H1 (cell line): ENCODE results near the gene COL19A1. TPM values are rescaled to one million over a fixed set of nuclear protein-coding genes. Genes with fewer than 3 reads are reported as not detected.

Experiments
- CTCF ChIA-PET: fragments of 300-600 bp; sonication (Branson Sonifier 250); formaldehyde crosslinking; loops from one replicate; lab custom pipeline; 2021; ENCODE audit not compliant: partially characterized antibody; lab: Charles Lee
- POLR2A ChIA-PET: fragments of 300-600 bp; sonication (Branson Sonifier 250); formaldehyde crosslinking; loops from one replicate; lab custom pipeline; 2021; ENCODE audit warnings: inconsistent platforms; ENCODE audit not compliant: partially characterized antibody; lab: Charles Lee
- DNase-seq, 2 experiments: peaks; one replicate each; pipeline versions ENCODE4 v3.0.0 to v3.0.0-alpha.2; 2010 to 2022; ENCODE audit warnings: low spot score in 2 of 2, low read depth in 1 of 2, mixed read lengths in 1 of 2
- FAIRE-seq: peaks from 2 replicates; lab custom pipeline; 2011; peaks lifted over from hg19 to GRCh38; lab: Jason Lieb, UNC
- H2AFZ ChIP-seq: 2 replicates; pipeline ENCODE4 v1.8.1; 2012; ENCODE audit warnings: low read length, inconsistent platforms
- H2AK5ac ChIP-seq: 2 replicates; pipeline ENCODE4 v1.6.1; 2013; ENCODE audit warnings: low read depth, low read length
- H2BK120ac ChIP-seq: replicated peaks from 2 replicates; pipeline ENCODE3; 2013; ENCODE audit warnings: low read depth, low read length, inconsistent platforms
- H2BK12ac ChIP-seq: 2 replicates; pipeline ENCODE4 v1.6.1; 2013; ENCODE audit warnings: low read depth, low read length
- H2BK15ac ChIP-seq: 2 replicates; pipeline ENCODE4 v1.6.1; 2013; ENCODE audit warnings: low read length
- H2BK20ac ChIP-seq: 2 replicates; pipeline ENCODE4 v1.6.1; 2013; ENCODE audit warnings: low read length
- H2BK5ac ChIP-seq: 2 replicates; pipeline ENCODE4 v1.6.1; 2013; ENCODE audit warnings: low read depth, low read length
- H3K14ac ChIP-seq: 2 replicates; pipeline ENCODE4 v1.6.1; 2013; ENCODE audit warnings: inconsistent platforms; ENCODE audit not compliant: insufficient read length
- H3K18ac ChIP-seq: 2 replicates; pipeline ENCODE4 v1.6.1; 2013; ENCODE audit warnings: low read length; ENCODE audit errors: extremely low read depth
- H3K23ac ChIP-seq: 2 replicates; pipeline ENCODE4 v1.6.1; 2013; ENCODE audit warnings: inconsistent platforms; ENCODE audit not compliant: insufficient read length
- H3K23me2 ChIP-seq: 2 replicates; pipeline ENCODE4 v1.6.1; 2013; ENCODE audit warnings: low read depth, low read length
- H3K27ac ChIP-seq: 2 replicates; pipeline ENCODE4 v1.6.1; 2011; ENCODE audit warnings: low read depth, low read length, inconsistent platforms
- H3K27me3 ChIP-seq, 4 experiments: replicated peaks in 1 of 4; 1 replicate in 1 of 4; 2 replicates in 3 of 4; pipeline versions ENCODE4 v1.6.1 to v1.8.1; 2011 to 2013; ENCODE audit warnings: low read length in 3 of 4, mild to moderate bottlenecking in 3 of 4, inconsistent platforms in 2 of 4, mixed read lengths in 2 of 4, moderate library complexity in 1 of 4; ENCODE audit not compliant: control insufficient read depth in 3 of 4, insufficient read depth in 3 of 4; ENCODE audit errors: extremely low read depth in 1 of 4
- H3K36me3 ChIP-seq, 4 experiments: 2 replicates each; pipeline versions ENCODE4 v1.6.1 to v1.8.1; 2011 to 2013; ENCODE audit warnings: mild to moderate bottlenecking in 4 of 4, low read length in 3 of 4, moderate library complexity in 2 of 4, control low read depth in 1 of 4, inconsistent platforms in 1 of 4; ENCODE audit not compliant: insufficient read depth in 4 of 4, control insufficient read depth in 2 of 4
- H3K4ac ChIP-seq: replicated peaks from 2 replicates; pipeline ENCODE3; 2013; ENCODE audit warnings: low read length, low read depth, mixed read lengths, inconsistent platforms; ENCODE audit not compliant: insufficient read length
- H3K4me1 ChIP-seq, 4 experiments: replicated peaks in 1 of 4; 1 replicate in 1 of 4; 2 replicates in 3 of 4; pipeline versions ENCODE4 v1.6.1 to v1.8.1; 2011 to 2013; ENCODE audit warnings: low read length in 3 of 4, inconsistent platforms in 2 of 4, mixed read lengths in 1 of 4; ENCODE audit not compliant: insufficient read depth in 4 of 4, control insufficient read depth in 3 of 4
- H3K4me2 ChIP-seq, 2 experiments: 2 replicates each; pipeline versions ENCODE4 v1.6.1 to v1.8.1; 2011 to 2013; ENCODE audit warnings: low read depth in 2 of 2, low read length in 2 of 2, control low read depth in 1 of 2, inconsistent platforms in 1 of 2, mild to moderate bottlenecking in 1 of 2; ENCODE audit not compliant: insufficient read depth in 1 of 2
- H3K4me3 ChIP-seq, 4 experiments: fragments of 200-600, 300-600 bp in 1 of 4; sonication (generic), shearing (Covaris generic), sonication (Bioruptor Twin) in 1 of 4; 2 replicates each; pipeline versions ENCODE4 v1.5.1 to v1.8.1; 2011 to 2016; ENCODE audit warnings: low read length in 4 of 4, low read depth in 3 of 4, control low read depth in 2 of 4, inconsistent platforms in 2 of 4, mild to moderate bottlenecking in 2 of 4, mixed read lengths in 1 of 4, moderate library complexity in 1 of 4; ENCODE audit not compliant: insufficient read depth in 2 of 4; ENCODE audit errors: extremely low read depth in 1 of 4
- H3K56ac ChIP-seq: replicated peaks from 2 replicates; pipeline ENCODE3; 2013; ENCODE audit warnings: low read depth, mild to moderate bottlenecking, mixed read lengths, low read length, inconsistent platforms; ENCODE audit not compliant: insufficient read length
- H3K79me1 ChIP-seq: 2 replicates; pipeline ENCODE4 v1.6.1; 2013; ENCODE audit warnings: low read depth, low read length, control low read depth
- H3K79me2 ChIP-seq, 2 experiments: 2 replicates each; pipeline versions ENCODE4 v1.6.1 to v1.8.1; 2012 to 2013; ENCODE audit warnings: low read length in 2 of 2, mild to moderate bottlenecking in 2 of 2, inconsistent platforms in 1 of 2; ENCODE audit not compliant: insufficient read depth in 2 of 2, control insufficient read depth in 1 of 2
- H3K9ac ChIP-seq, 4 experiments: replicated peaks in 1 of 4; 1 replicate in 1 of 4; 2 replicates in 3 of 4; pipeline versions ENCODE4 v1.6.1 to v1.8.1; 2011 to 2013; ENCODE audit warnings: low read depth in 3 of 4, low read length in 3 of 4, control low read depth in 2 of 4, mild to moderate bottlenecking in 2 of 4, moderate library complexity in 2 of 4, inconsistent platforms in 1 of 4; ENCODE audit errors: extremely low read depth in 1 of 4
- H3K9me3 ChIP-seq, 2 experiments: 2 replicates each; pipeline versions ENCODE4 v1.6.1 to v1.8.1; 2012 to 2013; ENCODE audit warnings: mild to moderate bottlenecking in 2 of 2, moderate library complexity in 2 of 2, control low read depth in 1 of 2, inconsistent platforms in 1 of 2, low read depth in 1 of 2, low read length in 1 of 2, mixed read lengths in 1 of 2; ENCODE audit not compliant: insufficient read depth in 2 of 2
- H4K20me1 ChIP-seq, 2 experiments: replicated peaks in 1 of 2; 2 replicates each; pipeline versions ENCODE3 to v1.8.1; 2011 to 2013; ENCODE audit warnings: inconsistent platforms in 2 of 2, low read length in 2 of 2, mild to moderate bottlenecking in 1 of 2; ENCODE audit not compliant: insufficient read depth in 2 of 2, control insufficient read depth in 1 of 2
- H4K5ac ChIP-seq: 2 replicates; pipeline ENCODE4 v1.6.1; 2013; ENCODE audit warnings: low read length, low read depth, mixed read lengths, inconsistent platforms; ENCODE audit not compliant: insufficient read length
- H4K8ac ChIP-seq: 2 replicates; pipeline ENCODE4 v1.8.0; 2013; ENCODE audit warnings: mild to moderate bottlenecking, moderate library complexity, low read length, inconsistent platforms; ENCODE audit not compliant: insufficient read depth; ENCODE audit errors: extremely low read depth
- H4K91ac ChIP-seq: replicated peaks from 2 replicates; pipeline ENCODE3; 2013; ENCODE audit warnings: low read length, mixed read lengths, inconsistent platforms; ENCODE audit not compliant: insufficient read length
- EP300 ChIP-seq, 2 experiments: IDR thresholded peaks; 1 replicate in 1 of 2; 2 replicates in 1 of 2; pipeline ENCODE4 v1.6.1; 2011 to 2012; ENCODE audit warnings: low read depth in 2 of 2, low read length in 2 of 2, mild to moderate bottlenecking in 2 of 2, borderline replicate concordance in 1 of 2, inconsistent platforms in 1 of 2, moderate library complexity in 1 of 2
- FOSL1 ChIP-seq: IDR thresholded peaks from 2 replicates; pipeline ENCODE4 v1.6.1; 2011; ENCODE audit warnings: mild to moderate bottlenecking, low read depth, low read length, moderate library complexity; ENCODE audit not compliant: insufficient read depth
- GABPA ChIP-seq: IDR thresholded peaks from 2 replicates; pipeline ENCODE4 v1.6.1; 2011; ENCODE audit warnings: mild to moderate bottlenecking, low read length, moderate library complexity, borderline replicate concordance; ENCODE audit not compliant: insufficient read depth
- KDM4A ChIP-seq: IDR thresholded peaks from one replicate; pipeline ENCODE4 v1.7.1; 2012; ENCODE audit warnings: low read depth, mild to moderate bottlenecking, moderate library complexity, low read length, inconsistent platforms; ENCODE audit not compliant: severe bottlenecking
- NRF1 ChIP-seq: IDR thresholded peaks from 2 replicates; pipeline ENCODE4 v1.6.1; 2011; ENCODE audit warnings: mild to moderate bottlenecking, low read depth, low read length, improper control_type of control experiment
- RAD21 ChIP-seq, 2 experiments: IDR thresholded peaks in 1 of 2; conservative IDR thresholded peaks in 1 of 2; 2 replicates each; pipeline ENCODE4 v1.6.1; 2011; ENCODE audit warnings: low read depth in 2 of 2, low read length in 2 of 2, improper control_type of control experiment in 1 of 2, inconsistent platforms in 1 of 2, mild to moderate bottlenecking in 1 of 2, moderate library complexity in 1 of 2
- SIN3A ChIP-seq, 2 experiments: IDR thresholded peaks in 1 of 2; conservative IDR thresholded peaks in 1 of 2; 2 replicates each; pipeline ENCODE4 v1.6.1; 2011 to 2012; ENCODE audit warnings: low read length in 2 of 2, improper control_type of control experiment in 1 of 2, low read depth in 1 of 2, mild to moderate bottlenecking in 1 of 2
- WGBS, 2 experiments: shearing (Covaris generic) in 1 of 2; methylation state at CpG; one replicate each; pipeline versions ENCODE4 v1.1.6 to v1.1.7; 2013 to 2015; ENCODE audit warnings: low lambda C conversion rate in 2 of 2, mixed read lengths in 2 of 2, inconsistent platforms in 1 of 2, low coverage in 1 of 2, missing lambda C conversion rate in 1 of 2; ENCODE audit not compliant: insufficient replicate concordance in 2 of 2, insufficient coverage in 1 of 2, insufficient read length in 1 of 2; ENCODE audit errors: extremely low coverage in 1 of 2, missing lambda C conversion rate in 1 of 2; 5-methylcytosine and 5-hydroxymethylcytosine counted together
- polyA plus RNA-seq, 7 experiments: library from polyadenylated mRNA; depleted of rRNA in 3 of 7; stranded (reverse) in 5 of 7; unstranded in 2 of 7; fragments of >200 nt in 5 of 7; fragments of 200-250 nt in 2 of 7; gene quantifications; 1 replicate in 5 of 7; 2 replicates in 1 of 7; 4 replicates in 1 of 7; pipeline versions ENCODE4 v1.2.1 to v1.2.3, GENCODE V29; 2011 to 2013; ENCODE audit warnings: missing spikeins in 2 of 7, mixed read lengths in 2 of 7
- total RNA-seq: library from RNA; stranded (reverse); fragmentation: NEBNext Ultra II Directional; extraction: Animal tissue kit (Norgen Biotek cat#: 25700); gene quantifications from 2 replicates; pipeline ENCODE4 v1.2.1, GENCODE V29; 2021
- TF ChIP-seq, protein P1 (sequence below), 3 experiments: IDR thresholded peaks; 1 replicate in 2 of 3; 2 replicates in 1 of 3; pipeline versions ENCODE4 v1.5.1 to v1.6.1; 2011; ENCODE audit warnings: low read length in 3 of 3, mild to moderate bottlenecking in 3 of 3, inconsistent platforms in 2 of 3, low read depth in 1 of 3, moderate library complexity in 1 of 3; ENCODE audit not compliant: insufficient read depth in 1 of 3; ENCODE audit errors: control extremely low read depth in 1 of 3

COL19A1 gene
- total and polyA plus RNA-seq, 2 of the 8 experiments (the other 6 are each of a cell fraction or from before 2014, with no cell fraction given) = not detected

- WGBS, 2 experiments = 55% methylated on average over 4 of the region's 4 CpGs; no CpG with 5 or more reads in 1 of the 2 experiments
- Histone ChIP-seq H3K4me1 (peaks cover 0 to 3% (median 0%) of the 10 kb centered on the region in 4 experiments; a peak in 2 of 7 replicates), H2AFZ (no peak overlapping the region), H3K23ac (no peak overlapping the region), H3K14ac (no peak overlapping the region), H3K23me2 (no peaks in the 10 kb centered on the region), H4K91ac (no peak overlapping the region), H3K18ac (no peak overlapping the region), H3K9me3 (no peaks in the 10 kb centered on the region), H4K5ac (no peak overlapping the region), H2AK5ac (no peak overlapping the region), H3K27me3 (no peaks in the 10 kb centered on the region), H4K8ac (no peak overlapping the region), H2BK12ac (no peak overlapping the region), H3K27ac (no peak overlapping the region), H2BK120ac (no peak overlapping the region), H3K79me2 (no peaks in the 10 kb centered on the region), H2BK5ac (no peak overlapping the region), H3K56ac (no peak overlapping the region), H3K79me1 (no peaks in the 10 kb centered on the region), H3K4me2 (no peak overlapping the region), H3K4ac (no peak overlapping the region), H3K9ac (no peak overlapping the region), H4K20me1 (no peaks in the 10 kb centered on the region), H2BK15ac (no peak overlapping the region), H3K4me3 (no peak overlapping the region), H3K36me3 (no peaks in the 10 kb centered on the region), H2BK20ac (no peak overlapping the region)
- no peak for FAIRE-seq
- ChIA-PET POLR2A (interaction anchor here (1.5 kb wide), 1 partner anchor 10 kb away, joined by 4 read pairs; no protein-coding TSS in a partner anchor), CTCF (interaction anchor here (0.6 to 6.9 kb wide), 47 partner anchors 8 to 1090 kb away, joined by 3 to 149 read pairs (median 5); partner anchors contain the start of genes B3GAT2 and COL9A1)
- no peak for DNase-seq
- TF ChIP-seq KDM4A (no peak), GABPA (no peak), RAD21 (IDR thresholded peaks at IDR 0.05 in 1 of 2, conservative IDR thresholded peaks at IDR 0.05 in 1 of 2; ENCODE audit: low read depth in 2 of 2, low read length in 2 of 2) (peak; percentile 87 to 88), SIN3A (conservative IDR thresholded peaks at IDR 0.05 in 1 of 2, IDR thresholded peaks at IDR 0.05 in 1 of 2; ENCODE audit: low read depth in 1 of 2, low read length in 2 of 2) (no peak), FOSL1 (no peak), EP300 (IDR thresholded peaks at IDR 0.05; ENCODE audit: borderline replicate concordance in 1 of 2, low read depth in 2 of 2, low read length in 2 of 2) (no peak), NRF1 (no peak)
- TF ChIP-seq, protein P1, sequence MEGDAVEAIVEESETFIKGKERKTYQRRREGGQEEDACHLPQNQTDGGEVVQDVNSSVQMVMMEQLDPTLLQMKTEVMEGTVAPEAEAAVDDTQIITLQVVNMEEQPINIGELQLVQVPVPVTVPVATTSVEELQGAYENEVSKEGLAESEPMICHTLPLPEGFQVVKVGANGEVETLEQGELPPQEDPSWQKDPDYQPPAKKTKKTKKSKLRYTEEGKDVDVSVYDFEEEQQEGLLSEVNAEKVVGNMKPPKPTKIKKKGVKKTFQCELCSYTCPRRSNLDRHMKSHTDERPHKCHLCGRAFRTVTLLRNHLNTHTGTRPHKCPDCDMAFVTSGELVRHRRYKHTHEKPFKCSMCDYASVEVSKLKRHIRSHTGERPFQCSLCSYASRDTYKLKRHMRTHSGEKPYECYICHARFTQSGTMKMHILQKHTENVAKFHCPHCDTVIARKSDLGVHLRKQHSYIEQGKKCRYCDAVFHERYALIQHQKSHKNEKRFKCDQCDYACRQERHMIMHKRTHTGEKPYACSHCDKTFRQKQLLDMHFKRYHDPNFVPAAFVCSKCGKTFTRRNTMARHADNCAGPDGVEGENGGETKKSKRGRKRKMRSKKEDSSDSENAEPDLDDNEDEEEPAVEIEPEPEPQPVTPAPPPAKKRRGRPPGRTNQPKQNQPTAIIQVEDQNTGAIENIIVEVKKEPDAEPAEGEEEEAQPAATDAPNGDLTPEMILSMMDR (IDR thresholded peaks at IDR 0.05; ENCODE audit: control extremely low read depth in 1 of 3, insufficient read depth in 1 of 3, low read depth in 1 of 3, low read length in 3 of 3) = peak in 2 of 3 experiments; percentile 31 to 69; a peak in 3 of 4 replicates
Observed at GRCh38 chr6:70221025-70221714, 354.8 kb downstream of the COL19A1 start.
